Psoas muscle (tissue), 8 donors: Measurements from ENCODE around the gene PEX11G. TPM values are rescaled to one million over a fixed set of nuclear protein-coding genes. Genes with fewer than 3 reads are reported as not detected.

ENCODE experiments used
- ATAC-seq, 4 donors: fragments of 200-7000 bp; cut with Tn5 transposase; one replicate each; pipeline ENCODE4 v1.9.1; 2020; ENCODE audit warnings: moderate library complexity in 3 of 4, mild to moderate bottlenecking in 2 of 4
- DNase-seq, 2 donors: peaks; one replicate each; pipeline ENCODE4 v3.0.0-alpha.2; 2020
- H3K27ac ChIP-seq: fragments of 200-600 bp; one replicate; pipeline ENCODE4 v1.8.0; 2022
- H3K27me3 ChIP-seq, 3 donors: fragments of 200-600 bp in 1 of 3; one replicate each; pipeline versions ENCODE4 v1.6.1 to v1.8.0; 2013 to 2022; ENCODE audit warnings: low read length in 2 of 3, mild to moderate bottlenecking in 2 of 3, moderate library complexity in 1 of 3; ENCODE audit not compliant: insufficient read depth in 3 of 3
- H3K36me3 ChIP-seq, 2 donors: fragments of 200-600 bp in 1 of 2; one replicate each; pipeline versions ENCODE4 v1.6.1 to v1.8.0; 2013 to 2022; ENCODE audit warnings: low read depth in 1 of 2, mild to moderate bottlenecking in 1 of 2, moderate library complexity in 1 of 2; ENCODE audit not compliant: insufficient read depth in 1 of 2
- H3K4me1 ChIP-seq: fragments of 200-600 bp; one replicate; pipeline ENCODE4 v1.8.0; 2022
- H3K4me3 ChIP-seq: fragments of 200-600 bp; one replicate; pipeline ENCODE4 v1.8.0; 2022; ENCODE audit warnings: mild to moderate bottlenecking
- H3K9me3 ChIP-seq: fragments of 200-600 bp; one replicate; pipeline ENCODE4 v1.8.0; 2022
- CTCF ChIP-seq: fragments of 200-600 bp; IDR thresholded peaks from one replicate; pipeline ENCODE4 v1.8.0; 2022; ENCODE audit warnings: antibody characterized with exemption
- WGBS, 3 donors: extraction: QIAGEN DNeasy Blood & Tissue Kit; methylation state at CpG; one replicate each; pipeline versions ENCODE4 v1.1.6 to v1.1.7; 2013; 5-methylcytosine and 5-hydroxymethylcytosine counted together
- intact Hi-C, 2 donors: fragments of 100-400 bp; cut with DNase I; formaldehyde crosslinking; loops; one replicate each; pipeline versions ENCODE4 v1.11.0 to v1.14.2; 2022
- polyA plus RNA-seq, 3 donors: library from polyadenylated mRNA; stranded (reverse); fragments of 200-250 nt; gene quantifications; one replicate each; pipeline ENCODE4 v1.2.3, GENCODE V29; 2013
- total RNA-seq, 4 donors: library from RNA; stranded (reverse); fragmentation: NEBNext Ultra II Directional in 2 of 4; extraction: Animal tissue kit (Norgen Biotek cat#: 25700) in 2 of 4; gene quantifications; one replicate each; pipeline versions ENCODE4 v1.2.1 to v1.2.4, GENCODE V29; 2021 to 2023
- donor health status: healthy with polysubstance abuse.
- donor health status: DM: no; HTN: no; CAD: no; lungs with moderate emphysema.
- donor health status: Bipolar disorder and iron deficiency.
- donor health status: healthy.
- donor health status: DM: yes; HTN: yes; CAD: no.
- donor health status: DM: no; HTN: no; CAD: no.
- donor health status: DM: no; HTN: no; CAD: no.
- donor health status: DM: yes; HTN: yes; CAD: no.

The PEX11G gene
- total and polyA plus RNA-seq, 7 donors = 1.0 to 1.4 (median 1.1) TPM

- H3K36me3 ChIP-seq = peaks cover 0 to 2% of the 10 kb centered on the region in 2 donors
- H3K27me3 ChIP-seq = no peaks in the 10 kb centered on the region
- ATAC-seq (peak in 1 of 4 donors; percentile 24), DNase-seq (peak in 1 of 2 donors; percentile 49)
- 33 to 37% (median 35%) methylated on average over 32 to 37 of the region's 37 CpGs for WGBS, 3 donors
- intact Hi-C loops = no loop called here
- H3K9me3 ChIP-seq = no peaks in the 10 kb centered on the region
- no peak overlapping the region for H3K4me3 ChIP-seq
- TF ChIP-seq CTCF = no peak
- no peak overlapping the region for H3K27ac ChIP-seq
- no peaks in the 10 kb centered on the region for H3K4me1 ChIP-seq
These were observed 6.0 kb downstream of the PEX11G start for GRCh38 chr19:7482584-7483439.

GRCh38 chr19:7480970-7481255 is 7.9 kb downstream of the PEX11G start:
- no peak overlapping the region for H3K27ac ChIP-seq

GRCh38 chr19:7480222-7480969 is 8.4 kb downstream of the PEX11G start:
- no peak for TF ChIP-seq CTCF
- WGBS, 3 donors = 55 to 59% (median 58%) methylated on average over 11 of the region's 11 CpGs
- no peak for ATAC-seq
- intact Hi-C loops = no loop called here
- H3K27me3 ChIP-seq = no peaks in the 10 kb centered on the region
- H3K4me3 ChIP-seq = no peak overlapping the region
- H3K36me3 ChIP-seq = peaks cover 0 to 2% of the 10 kb centered on the region in 2 donors
- no peaks in the 10 kb centered on the region for H3K9me3 ChIP-seq
- DNase-seq = no peak
- H3K4me1 ChIP-seq = no peaks in the 10 kb centered on the region
- H3K27ac ChIP-seq = no peak overlapping the region

More at GRCh38 chr19:7480970-7481255, 7.9 kb downstream of the PEX11G start:
- WGBS, 3 donors = 82 to 87% (median 85%) methylated on average over 7 of the region's 7 CpGs
- no peaks in the 10 kb centered on the region for H3K27me3 ChIP-seq
- no peak for TF ChIP-seq CTCF
- intact Hi-C loops = no loop called here
- H3K4me1 ChIP-seq = no peaks in the 10 kb centered on the region
- DNase-seq (no peak), ATAC-seq (no peak)
- no peak overlapping the region for H3K4me3 ChIP-seq
- no peaks in the 10 kb centered on the region for H3K9me3 ChIP-seq
- peaks cover 0 to 2% of the 10 kb centered on the region in 2 donors for H3K36me3 ChIP-seq

GRCh38 chr19:7478843-7479227 is 10.0 kb downstream of the PEX11G start:
- 71 to 77% (median 76%) methylated on average over 9 of the region's 9 CpGs for WGBS, 3 donors
- Histone ChIP-seq H3K27me3 (no peaks in the 10 kb centered on the region), H3K36me3 (no peaks in the 10 kb centered on the region), H3K9me3 (no peaks in the 10 kb centered on the region), H3K4me3 (no peak overlapping the region), H3K27ac (no peak overlapping the region), H3K4me1 (no peaks in the 10 kb centered on the region)
- no peak for TF ChIP-seq CTCF
- ATAC-seq (no peak), DNase-seq (no peak)
- intact Hi-C loops = no loop called here
